Smooth muscle cell (in vitro differentiated cells): Measurements from ENCODE around the gene DAB2IP. TPM values are rescaled to one million over a fixed set of nuclear protein-coding genes. Genes with fewer than 3 reads are reported as not detected.
"Not testable (repeated sequence)": the region's sequence is repeated elsewhere in the genome, so short reads cannot be mapped to it uniquely, and the experiment has no call there.

Experiments used
- DNase-seq: peaks from one replicate; lab custom pipeline; 2025; ENCODE audit not compliant: unreplicated experiment; lab: John Stamatoyannopoulos, UW
- H2AFZ ChIP-seq: fragments of 200-600 bp; sonication (generic); 2 replicates; pipeline ENCODE4 v1.6.0; 2016; ENCODE audit warnings: antibody characterized with exemption, low read depth, mild to moderate bottlenecking
- H3F3A ChIP-seq: fragments of 200-600 bp; sonication (generic); 2 replicates; pipeline ENCODE4 v1.6.0; 2017; ENCODE audit warnings: antibody characterized with exemption, low read depth
- H3K27ac ChIP-seq: fragments of 200-600 bp; sonication (generic); 2 replicates; pipeline ENCODE4 v1.5.1; 2016; ENCODE audit warnings: low read depth, mild to moderate bottlenecking
- H3K27me3 ChIP-seq: fragments of 200-600 bp; sonication (generic); 2 replicates; pipeline ENCODE4 v1.6.1; 2016; ENCODE audit warnings: low read depth, mild to moderate bottlenecking
- H3K36me3 ChIP-seq: fragments of 200-600 bp; sonication (generic); 2 replicates; pipeline ENCODE4 v1.5.1; 2016; ENCODE audit warnings: low read depth
- H3K4me1 ChIP-seq: fragments of 200-600 bp; sonication (generic); 2 replicates; pipeline ENCODE4 v1.5.1; 2016; ENCODE audit warnings: low read depth
- H3K4me2 ChIP-seq: fragments of 200-600 bp; sonication (generic); 2 replicates; pipeline ENCODE4 v1.6.0; 2016; ENCODE audit warnings: mild to moderate bottlenecking
- H3K4me3 ChIP-seq: fragments of 200-600 bp; sonication (generic); 2 replicates; pipeline ENCODE4 v1.5.1; 2016; ENCODE audit warnings: mild to moderate bottlenecking
- H3K79me2 ChIP-seq: fragments of 200-600 bp; sonication (generic); 2 replicates; pipeline ENCODE4 v1.6.0; 2016; ENCODE audit warnings: low read depth, mild to moderate bottlenecking
- H3K9ac ChIP-seq: fragments of 200-600 bp; sonication (generic); 2 replicates; pipeline ENCODE4 v1.6.0; 2016; ENCODE audit warnings: low read depth
- H3K9me3 ChIP-seq: fragments of 200-600 bp; sonication (generic); replicated peaks from 2 replicates; pipeline ENCODE4 v1.5.1; 2016; ENCODE audit warnings: low read depth
- H4K20me1 ChIP-seq: fragments of 200-600 bp; sonication (generic); 2 replicates; pipeline ENCODE4 v1.6.0; 2016; ENCODE audit warnings: low read depth
- WGBS: methylation state at CpG from one replicate; pipeline ENCODE4 v1.1.7; 2016; ENCODE audit warnings: low lambda C conversion rate; 5-methylcytosine and 5-hydroxymethylcytosine counted together
- polyA plus RNA-seq: library from polyadenylated mRNA; unstranded; fragments of >200 nt; fragmentation: Nextera tagmentation; extraction: Ambion mirVana; gene quantifications from 2 replicates; pipeline ENCODE4 v1.2.1, GENCODE V29; 2016
- total RNA-seq: library from RNA; depleted of rRNA; stranded (reverse); fragments of >200 nt; gene quantifications from 2 replicates; pipeline ENCODE4 v1.2.3, GENCODE V29; 2014
- TF ChIP-seq, protein P1 (sequence below): fragments of 200-600 bp; sonication (generic); IDR thresholded peaks from 2 replicates; pipeline ENCODE4 v1.5.1; 2017; ENCODE audit warnings: borderline replicate concordance, mild to moderate bottlenecking, antibody characterized with exemption; ENCODE audit not compliant: insufficient read depth, poor library complexity, severe bottlenecking

The DAB2IP gene
- total and polyA plus RNA-seq, 2 experiments from 2014 or later: 10.4 to 15.5 TPM

DNA sequence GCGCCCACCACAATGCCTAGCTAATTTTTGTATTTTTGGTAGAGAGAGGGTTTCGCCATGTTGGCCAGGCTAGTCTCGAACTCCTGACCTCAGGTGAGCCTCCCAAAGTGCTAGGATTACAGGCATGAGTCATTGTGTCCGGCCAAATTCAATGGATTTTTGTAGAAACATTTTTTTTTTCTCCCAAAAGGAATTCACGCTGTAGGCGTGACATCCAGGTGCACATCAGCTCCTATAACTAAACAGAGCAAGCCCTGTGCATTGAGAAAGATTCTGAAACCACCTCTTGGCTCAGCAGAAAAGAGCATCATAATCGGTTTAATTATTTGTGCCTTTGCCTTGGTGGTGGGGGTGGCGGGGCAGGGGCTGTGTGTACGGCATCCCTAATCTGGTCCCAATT lies 32.9 kb upstream of the DAB2IP start:
- no peak overlapping the region for H3K9ac ChIP-seq
- peaks cover 4% of the 10 kb centered on the region for H3K4me1 ChIP-seq
- H3K27me3 ChIP-seq: no peaks in the 10 kb centered on the region
- DNase-seq: no peak
- no peak overlapping the region for H3K27ac ChIP-seq
- no peaks in the 10 kb centered on the region for H3F3A ChIP-seq
- H2AFZ ChIP-seq: no peak overlapping the region
- H3K79me2 ChIP-seq: peaks cover 7% of the 10 kb centered on the region
- TF ChIP-seq, protein P1, sequence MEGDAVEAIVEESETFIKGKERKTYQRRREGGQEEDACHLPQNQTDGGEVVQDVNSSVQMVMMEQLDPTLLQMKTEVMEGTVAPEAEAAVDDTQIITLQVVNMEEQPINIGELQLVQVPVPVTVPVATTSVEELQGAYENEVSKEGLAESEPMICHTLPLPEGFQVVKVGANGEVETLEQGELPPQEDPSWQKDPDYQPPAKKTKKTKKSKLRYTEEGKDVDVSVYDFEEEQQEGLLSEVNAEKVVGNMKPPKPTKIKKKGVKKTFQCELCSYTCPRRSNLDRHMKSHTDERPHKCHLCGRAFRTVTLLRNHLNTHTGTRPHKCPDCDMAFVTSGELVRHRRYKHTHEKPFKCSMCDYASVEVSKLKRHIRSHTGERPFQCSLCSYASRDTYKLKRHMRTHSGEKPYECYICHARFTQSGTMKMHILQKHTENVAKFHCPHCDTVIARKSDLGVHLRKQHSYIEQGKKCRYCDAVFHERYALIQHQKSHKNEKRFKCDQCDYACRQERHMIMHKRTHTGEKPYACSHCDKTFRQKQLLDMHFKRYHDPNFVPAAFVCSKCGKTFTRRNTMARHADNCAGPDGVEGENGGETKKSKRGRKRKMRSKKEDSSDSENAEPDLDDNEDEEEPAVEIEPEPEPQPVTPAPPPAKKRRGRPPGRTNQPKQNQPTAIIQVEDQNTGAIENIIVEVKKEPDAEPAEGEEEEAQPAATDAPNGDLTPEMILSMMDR: no peak
- 90% methylated on average over 9 of the region's 9 CpGs for WGBS
- H3K36me3 ChIP-seq: no peaks in the 10 kb centered on the region
- H3K4me3 ChIP-seq: no peak overlapping the region
- H3K4me2 ChIP-seq: no peak overlapping the region
- peaks cover 31% of the 10 kb centered on the region for H4K20me1 ChIP-seq
- no peaks in the 10 kb centered on the region for H3K9me3 ChIP-seq

DNA sequence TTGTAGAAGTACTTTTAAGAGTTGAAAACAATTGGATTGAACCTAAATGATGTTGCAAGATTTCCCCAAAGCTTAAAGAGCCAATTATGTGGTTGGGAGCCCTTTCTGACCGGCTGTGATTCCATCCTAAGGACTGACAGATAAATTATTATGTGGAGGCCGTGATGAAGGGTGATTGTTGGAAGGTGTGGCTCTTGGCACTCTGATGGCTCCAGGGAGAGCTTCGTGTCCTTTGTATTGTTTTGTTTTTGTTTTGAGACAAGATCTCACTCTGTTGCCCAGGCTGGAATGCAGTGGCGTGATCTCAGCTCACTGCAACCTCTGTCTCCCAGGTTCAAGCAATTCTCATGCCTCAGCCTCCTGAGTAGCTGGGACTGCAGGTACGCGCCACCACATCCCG lies 32.5 kb upstream of the DAB2IP start:
- H3K79me2 ChIP-seq, H3F3A ChIP-seq, H3K36me3 ChIP-seq, H3K4me3 ChIP-seq, H3K4me1 ChIP-seq, H3K4me2 ChIP-seq, H3K27ac ChIP-seq, H3K27me3 ChIP-seq, H3K9ac ChIP-seq, H3K9me3 ChIP-seq, H2AFZ ChIP-seq, DNase-seq: not testable (repeated sequence)
- 92% methylated on average over 7 of the region's 7 CpGs for WGBS
- peaks cover 27% of the 10 kb centered on the region for H4K20me1 ChIP-seq

DNA sequence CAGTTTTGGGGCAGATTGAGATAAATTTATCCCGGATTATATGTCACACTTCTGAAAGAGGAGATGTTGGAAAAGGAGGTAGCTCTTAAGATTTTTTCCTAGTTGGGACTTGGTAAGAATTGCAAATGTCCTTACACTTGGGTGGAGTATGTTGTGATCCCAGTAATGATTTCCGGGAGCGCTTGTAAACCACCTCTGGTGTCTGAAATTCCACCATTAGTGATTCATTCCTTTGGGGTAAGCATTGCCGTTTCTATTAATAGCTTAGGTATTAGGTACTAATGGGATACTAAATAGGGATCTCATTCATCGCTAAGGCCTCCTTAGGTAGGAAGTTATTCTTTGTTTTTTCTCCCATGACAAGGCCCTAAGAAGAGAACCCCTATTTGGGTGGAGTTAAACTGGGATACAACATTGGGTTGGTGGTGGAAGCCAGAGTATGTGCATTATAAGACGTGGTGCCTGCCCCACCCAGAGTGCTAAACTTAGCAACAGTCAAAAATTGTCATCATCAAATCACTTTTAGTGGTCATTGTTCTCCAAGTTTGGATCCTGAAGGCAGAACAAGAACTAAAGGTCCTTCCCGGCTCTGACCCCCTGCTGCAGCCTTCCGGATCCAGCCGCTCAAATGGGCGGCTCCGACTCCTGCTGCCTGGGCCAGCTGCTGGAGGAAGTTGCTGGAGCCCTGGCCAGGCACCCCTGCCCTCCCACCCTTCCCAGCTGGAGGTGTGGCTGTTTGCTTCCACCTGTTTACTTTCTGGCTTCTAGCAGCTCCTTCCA lies 31.7 kb upstream of the DAB2IP start:
- Histone ChIP-seq H3K9me3 (no peaks in the 10 kb centered on the region), H3K4me1 (peaks cover 4% of the 10 kb centered on the region), H4K20me1 (peaks cover 25% of the 10 kb centered on the region), H3K79me2 (peaks cover 5% of the 10 kb centered on the region), H3K36me3 (no peaks in the 10 kb centered on the region), H3K27me3 (no peaks in the 10 kb centered on the region), H3K4me2 (no peak overlapping the region), H2AFZ (no peak overlapping the region), H3K27ac (no peak overlapping the region), H3K9ac (no peak overlapping the region), H3F3A (no peaks in the 10 kb centered on the region), H3K4me3 (no peak overlapping the region)
- TF ChIP-seq, protein P1: no peak
- 84% methylated on average over 11 of the region's 11 CpGs for WGBS
- no peak for DNase-seq

DNA sequence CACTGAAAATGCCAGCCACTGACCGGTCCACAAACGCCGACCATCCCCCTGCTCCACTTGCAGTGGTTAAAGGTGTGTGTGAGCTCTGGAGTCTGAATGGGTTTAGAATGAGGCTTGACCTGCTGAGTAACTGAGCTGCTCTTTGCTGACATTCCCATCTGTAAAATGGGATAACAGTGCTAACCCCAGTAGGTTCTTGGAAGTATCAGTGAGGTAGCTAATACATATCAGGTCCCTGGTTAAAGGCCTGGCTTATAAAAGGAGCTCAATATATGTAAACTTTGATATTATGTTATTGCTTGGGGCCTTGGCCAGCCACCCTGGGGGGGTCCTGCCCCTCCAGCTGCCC lies 31.1 kb upstream of the DAB2IP start:
- DNase-seq: no peak
- H3K4me2 ChIP-seq: no peak overlapping the region
- 93% methylated on average over 3 of the region's 3 CpGs for WGBS
- H4K20me1 ChIP-seq: peaks cover 19% of the 10 kb centered on the region
- H2AFZ ChIP-seq: no peak overlapping the region
- H3K36me3 ChIP-seq: no peaks in the 10 kb centered on the region
- H3K4me1 ChIP-seq: peaks cover 4% of the 10 kb centered on the region
- no peak overlapping the region for H3K9ac ChIP-seq
- no peaks in the 10 kb centered on the region for H3F3A ChIP-seq
- TF ChIP-seq, protein P1: no peak
- no peaks in the 10 kb centered on the region for H3K9me3 ChIP-seq
- no peaks in the 10 kb centered on the region for H3K79me2 ChIP-seq
- no peaks in the 10 kb centered on the region for H3K27me3 ChIP-seq
- H3K27ac ChIP-seq: no peak overlapping the region
- H3K4me3 ChIP-seq: no peak overlapping the region
